ENCODE measurements around the gene IFNL3.
A peak's percentile ranks its signal among the peaks of the same experiment; 100 is the strongest.
"Not testable (repeated sequence)": the region's sequence is repeated elsewhere in the genome, so short reads cannot be mapped to it uniquely, and the experiment has no call there.

Gene IFNL3

DNA sequence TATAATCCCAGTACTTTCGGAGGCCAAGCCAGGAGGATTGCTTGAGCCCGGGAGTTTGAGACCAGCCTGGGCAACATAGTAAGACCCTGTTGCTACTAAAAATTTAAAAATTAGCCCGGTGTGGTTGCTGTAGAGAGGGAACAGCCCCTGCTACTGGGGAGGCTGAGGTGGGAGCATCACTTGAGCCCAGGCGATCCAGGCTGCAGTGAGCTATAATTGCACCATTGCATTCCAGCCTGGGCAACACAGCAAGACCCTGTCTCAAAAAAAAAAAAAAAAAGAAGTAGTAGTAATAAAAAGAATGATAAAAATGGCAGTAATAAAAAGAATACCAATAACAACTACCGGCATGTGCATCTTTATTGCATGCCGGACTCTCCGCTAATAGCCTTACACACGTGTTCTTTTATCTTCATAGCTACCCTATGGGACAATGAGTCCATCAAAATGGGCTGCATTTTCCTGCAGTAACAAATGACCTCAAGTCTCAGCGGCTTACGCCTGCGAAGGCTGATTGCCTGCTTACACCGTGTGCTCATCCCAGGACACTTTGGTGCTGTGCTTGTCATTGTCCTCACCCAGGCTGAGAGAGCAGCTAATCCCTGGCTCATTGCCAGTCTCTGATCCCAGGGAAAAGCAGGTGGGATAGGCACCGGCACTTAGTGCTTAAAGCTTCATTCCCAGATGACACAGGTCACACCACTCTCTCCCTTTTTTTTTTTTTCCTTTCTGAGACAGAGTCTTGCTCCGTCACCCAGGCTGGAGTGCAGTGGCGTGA is 26.4 kb downstream of the IFNL3 start:
- TF ChIP-seq, protein P1, sequence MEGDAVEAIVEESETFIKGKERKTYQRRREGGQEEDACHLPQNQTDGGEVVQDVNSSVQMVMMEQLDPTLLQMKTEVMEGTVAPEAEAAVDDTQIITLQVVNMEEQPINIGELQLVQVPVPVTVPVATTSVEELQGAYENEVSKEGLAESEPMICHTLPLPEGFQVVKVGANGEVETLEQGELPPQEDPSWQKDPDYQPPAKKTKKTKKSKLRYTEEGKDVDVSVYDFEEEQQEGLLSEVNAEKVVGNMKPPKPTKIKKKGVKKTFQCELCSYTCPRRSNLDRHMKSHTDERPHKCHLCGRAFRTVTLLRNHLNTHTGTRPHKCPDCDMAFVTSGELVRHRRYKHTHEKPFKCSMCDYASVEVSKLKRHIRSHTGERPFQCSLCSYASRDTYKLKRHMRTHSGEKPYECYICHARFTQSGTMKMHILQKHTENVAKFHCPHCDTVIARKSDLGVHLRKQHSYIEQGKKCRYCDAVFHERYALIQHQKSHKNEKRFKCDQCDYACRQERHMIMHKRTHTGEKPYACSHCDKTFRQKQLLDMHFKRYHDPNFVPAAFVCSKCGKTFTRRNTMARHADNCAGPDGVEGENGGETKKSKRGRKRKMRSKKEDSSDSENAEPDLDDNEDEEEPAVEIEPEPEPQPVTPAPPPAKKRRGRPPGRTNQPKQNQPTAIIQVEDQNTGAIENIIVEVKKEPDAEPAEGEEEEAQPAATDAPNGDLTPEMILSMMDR (IDR thresholded peaks at IDR 0.05; ENCODE audit: low read depth, low read length): no peak
- DNase-seq (ENCODE audit: extremely low read depth, low read depth): no peak

DNA sequence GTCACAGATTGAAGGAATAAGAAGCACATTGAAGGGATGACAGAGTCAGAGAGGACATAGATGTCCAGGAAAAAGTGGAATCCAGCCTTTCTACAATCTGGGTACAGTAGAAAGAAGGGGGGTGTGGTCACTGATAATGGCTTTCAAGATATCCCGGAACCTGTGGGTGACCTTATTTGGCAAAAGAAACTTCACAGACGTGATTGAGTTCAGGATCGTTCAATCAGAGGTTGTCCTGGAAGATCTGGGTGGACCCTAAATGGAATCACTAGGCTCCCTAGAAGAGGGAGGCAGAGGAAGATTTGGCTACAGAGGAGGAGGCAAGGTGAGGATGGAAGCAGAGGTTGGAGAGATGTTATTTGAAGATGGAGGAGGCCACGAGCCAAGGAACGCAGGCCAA is 27.7 kb downstream of the IFNL3 start:
- TF ChIP-seq, protein P1 (IDR thresholded peaks at IDR 0.05; ENCODE audit: low read depth, low read length): no peak
- no peak for DNase-seq (ENCODE audit: extremely low read depth, low read depth)

GRCh38 chr19:39215323-39215722 is 29.5 kb downstream of the IFNL3 start:
- not testable (repeated sequence) for DNase-seq (ENCODE audit: extremely low read depth, low read depth)

DNA sequence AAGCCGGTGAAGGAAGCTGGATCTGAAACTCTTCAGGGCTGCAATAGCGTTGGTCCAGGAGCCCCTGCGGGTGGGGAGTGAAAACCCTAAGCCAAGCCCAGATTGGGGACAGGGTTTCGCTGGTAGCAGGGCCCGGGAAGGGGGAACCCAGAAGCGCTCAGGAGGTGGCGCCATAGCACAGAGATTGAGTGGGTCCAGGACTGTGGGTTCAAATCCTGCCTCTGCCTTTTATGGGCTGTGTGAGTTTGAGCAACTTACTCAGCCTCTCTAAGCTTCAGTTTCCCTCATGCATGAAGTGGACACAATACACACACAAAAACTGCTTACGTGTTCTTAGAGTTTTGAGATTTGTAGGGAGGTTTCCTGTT is 32.4 kb downstream of the IFNL3 start:
- TF ChIP-seq, protein P1 (IDR thresholded peaks at IDR 0.05; ENCODE audit: low read depth, low read length): peak; percentile 20
- DNase-seq (ENCODE audit: extremely low read depth, low read depth): no peak

DNA sequence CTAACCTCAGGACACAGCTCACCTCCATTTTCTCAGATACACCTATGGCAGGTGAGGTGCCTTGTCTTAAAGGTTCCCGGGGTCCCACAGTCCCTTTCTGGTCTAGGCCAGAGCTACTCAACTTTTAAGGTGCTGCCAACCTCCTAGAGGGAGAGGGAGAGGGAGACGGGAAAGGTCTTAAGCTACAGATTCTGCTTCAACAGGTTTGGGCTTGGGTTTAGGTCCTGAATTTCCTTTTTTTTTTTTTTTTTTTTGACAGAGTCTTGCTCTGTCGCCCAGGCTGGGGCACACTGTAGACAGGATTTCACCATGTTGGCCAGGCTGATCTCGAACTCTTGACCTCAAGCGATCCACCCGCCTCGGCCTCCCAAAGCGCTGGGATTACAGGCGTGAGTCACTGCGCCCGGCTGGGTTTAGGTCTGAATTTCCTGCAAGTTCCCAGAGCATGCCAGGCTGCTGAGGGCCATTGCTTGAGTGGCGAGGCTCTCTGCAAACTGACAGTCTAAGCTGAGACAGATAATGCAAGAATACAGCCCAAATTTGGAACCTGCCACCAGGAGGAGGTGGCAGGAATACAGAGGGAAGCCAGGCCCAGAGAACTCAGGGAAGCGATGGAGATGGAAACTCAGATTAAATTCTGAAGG is 33.0 kb downstream of the IFNL3 start:
- TF ChIP-seq, protein P1 (IDR thresholded peaks at IDR 0.05; ENCODE audit: low read depth, low read length): no peak
- no peak for DNase-seq (ENCODE audit: extremely low read depth, low read depth)

DNA sequence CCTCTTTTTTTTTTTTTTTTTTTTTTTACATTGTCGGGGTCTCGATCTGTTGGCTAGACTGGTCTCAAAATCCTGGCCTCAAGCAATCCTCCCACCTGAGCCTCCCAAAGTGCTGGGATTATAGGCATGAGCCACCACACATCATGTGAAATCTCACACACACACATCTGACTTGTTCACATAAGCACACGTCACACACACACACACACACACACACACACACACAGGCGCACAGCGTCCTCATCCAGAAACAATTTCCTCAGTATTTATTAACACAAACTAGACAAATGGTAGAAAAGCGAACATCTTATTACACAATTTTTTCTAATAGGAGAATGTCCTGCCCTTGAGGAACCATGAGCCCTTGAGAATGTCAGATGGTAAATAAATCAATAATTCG is 35.6 kb downstream of the IFNL3 start:
- TF ChIP-seq, protein P1 (IDR thresholded peaks at IDR 0.05; ENCODE audit: low read depth, low read length): no peak
- DNase-seq (ENCODE audit: extremely low read depth, low read depth): no peak

DNA sequence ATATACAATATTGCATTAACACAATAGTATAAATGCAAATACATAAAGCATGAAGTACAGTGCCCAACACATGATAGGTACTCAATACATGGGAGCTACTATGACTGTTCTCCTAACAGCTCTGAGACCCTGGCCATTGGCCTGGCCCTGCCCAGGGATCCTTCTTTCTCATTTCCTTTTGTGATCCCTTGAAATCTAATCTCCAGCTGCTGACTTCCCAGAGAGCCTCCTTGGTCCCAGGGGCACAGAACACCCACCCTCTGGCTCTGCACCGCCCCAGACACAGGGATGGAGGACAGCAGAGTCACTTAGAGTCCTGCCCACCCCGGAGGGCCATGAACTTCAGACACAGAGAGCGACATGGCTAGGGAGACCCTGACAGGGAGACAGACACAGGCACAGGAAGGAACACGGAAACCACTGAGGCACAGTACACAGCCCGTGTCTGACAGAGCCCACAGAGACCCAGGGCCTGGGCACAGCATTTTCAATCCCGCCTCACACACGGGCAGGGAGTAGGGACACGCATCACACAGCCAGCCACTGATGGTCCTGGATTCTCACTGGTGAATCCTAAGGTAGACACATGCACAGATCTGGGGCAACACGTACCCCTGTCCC is 36.5 kb downstream of the IFNL3 start:
- TF ChIP-seq, protein P1 (IDR thresholded peaks at IDR 0.05; ENCODE audit: low read depth, low read length): no peak
- DNase-seq (ENCODE audit: extremely low read depth, low read depth): no peak
